Measurements from ENCODE around the gene RNF8.
"Not testable (repeated sequence)": the region's sequence is repeated elsewhere in the genome, so short reads cannot be mapped to it uniquely, and the experiment has no call there.

Gene RNF8

DNA sequence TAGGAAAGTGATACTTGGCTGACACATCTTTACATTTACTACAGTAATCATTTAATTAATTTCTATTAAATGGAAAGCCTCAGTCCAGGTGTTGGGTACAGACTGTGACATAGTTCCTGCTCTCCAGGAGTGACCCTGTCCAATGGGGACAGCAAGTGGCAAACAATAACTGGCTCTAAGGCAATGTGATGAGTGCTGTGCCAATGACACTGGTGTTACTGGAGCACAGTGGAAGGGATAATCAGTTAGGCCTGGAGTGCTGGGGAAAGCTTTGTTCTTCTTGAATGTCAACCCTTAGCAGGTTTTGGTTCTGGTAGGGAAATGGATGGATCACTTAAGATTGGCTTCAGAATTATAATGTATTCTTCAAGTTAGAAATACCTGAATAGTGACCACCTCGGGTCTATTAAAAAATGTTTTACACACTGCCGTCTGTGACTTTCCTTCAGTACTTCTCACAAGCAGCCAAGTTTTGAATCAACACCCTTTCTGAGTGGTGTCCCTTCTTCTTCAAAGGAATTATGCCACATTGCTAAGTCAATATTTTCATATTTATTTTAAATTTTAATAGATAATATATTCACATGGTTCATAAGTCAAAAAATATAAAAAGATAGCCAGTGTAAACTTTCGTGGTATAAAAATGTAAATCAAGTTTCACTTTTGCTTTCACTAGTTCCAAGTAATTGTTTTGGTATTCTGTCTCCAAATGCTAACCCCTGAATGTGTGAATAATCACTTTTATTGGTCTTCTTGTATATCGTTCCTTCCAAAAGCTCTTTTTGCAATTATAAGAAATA is 88.8 kb downstream of the RNF8 start:
- in situ Hi-C loops (cut with HindIII; ENCODE audit: low sequenced_read_pairs): no loop called here

DNA sequence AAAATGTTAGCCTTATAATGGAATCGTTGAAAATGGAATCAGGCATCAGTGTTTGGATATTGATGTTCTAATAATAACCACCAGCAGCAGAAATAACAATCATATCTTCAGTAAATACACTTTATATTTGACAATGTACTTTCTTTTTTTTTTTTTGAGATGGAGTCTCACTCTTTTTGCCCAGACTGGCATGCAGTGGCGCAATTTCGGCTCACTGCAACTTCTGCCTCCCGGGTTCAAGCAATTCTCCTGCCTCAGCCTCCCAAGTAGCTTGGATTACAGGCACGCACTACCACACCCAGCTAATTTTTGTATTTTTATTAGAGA is 89.4 kb downstream of the RNF8 start:
- in situ Hi-C loops (cut with HindIII; ENCODE audit: low sequenced_read_pairs): not testable (repeated sequence)
